ENCODE results near the gene SLC38A3.

Gene SLC38A3

DNA sequence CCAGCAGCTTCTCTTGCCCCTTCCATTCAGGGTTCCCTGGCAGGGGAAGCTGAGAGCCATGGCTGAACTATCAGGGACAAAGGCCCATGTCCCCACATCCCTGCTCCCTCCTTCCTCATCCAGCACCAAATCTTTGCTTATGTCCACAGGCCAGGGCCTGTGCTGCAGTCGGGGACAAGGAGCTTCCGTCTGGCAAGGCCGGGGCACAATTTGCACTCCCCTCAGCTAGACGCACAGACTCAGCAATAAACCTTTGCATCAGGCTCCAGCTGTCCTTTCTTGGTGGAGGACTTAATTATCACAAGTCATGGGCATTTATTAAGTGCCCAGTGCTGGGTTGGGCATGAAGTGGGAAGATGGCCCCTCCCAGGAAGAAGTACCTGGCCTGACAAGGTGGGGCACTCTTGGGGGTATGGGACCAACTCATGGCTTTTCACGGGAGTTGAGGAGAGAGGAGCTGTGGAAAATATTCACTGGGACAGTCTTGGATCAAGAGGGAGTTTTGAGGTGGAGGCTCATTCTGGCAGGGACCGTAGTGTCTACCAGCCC is 8.7 kb upstream of the SLC38A3 start:
- peaks cover 3% of the 10 kb centered on the region for H3K27me3 ChIP-seq (ENCODE audit: insufficient read depth, insufficient read length)
- H3K9ac ChIP-seq (ENCODE audit: insufficient read length, low read depth), result no peak overlapping the region
- no peaks in the 10 kb centered on the region for H3K36me3 ChIP-seq (ENCODE audit: insufficient read depth, insufficient read length, low read length)
- TF ChIP-seq SUZ12 (IDR thresholded peaks at IDR 0.05; ENCODE audit: extremely low read depth, insufficient read depth, insufficient read length) (no peak), YY1 (IDR thresholded peaks at IDR 0.05; ENCODE audit: insufficient read depth, insufficient read length) (no peak), ZNF274 (IDR thresholded peaks at IDR 0.05; ENCODE audit: low read depth, low read length) (no peak)
- H3K4me3 ChIP-seq (ENCODE audit: insufficient read length, low read depth), result no peak overlapping the region
- no peak for DNase-seq (ENCODE audit: low read depth, low spot score)
- no peaks in the 10 kb centered on the region for H3K9me3 ChIP-seq (ENCODE audit: insufficient read depth, low read length)
- H3K4me1 ChIP-seq (ENCODE audit: insufficient read depth, insufficient read length), result peaks cover 16% of the 10 kb centered on the region

DNA sequence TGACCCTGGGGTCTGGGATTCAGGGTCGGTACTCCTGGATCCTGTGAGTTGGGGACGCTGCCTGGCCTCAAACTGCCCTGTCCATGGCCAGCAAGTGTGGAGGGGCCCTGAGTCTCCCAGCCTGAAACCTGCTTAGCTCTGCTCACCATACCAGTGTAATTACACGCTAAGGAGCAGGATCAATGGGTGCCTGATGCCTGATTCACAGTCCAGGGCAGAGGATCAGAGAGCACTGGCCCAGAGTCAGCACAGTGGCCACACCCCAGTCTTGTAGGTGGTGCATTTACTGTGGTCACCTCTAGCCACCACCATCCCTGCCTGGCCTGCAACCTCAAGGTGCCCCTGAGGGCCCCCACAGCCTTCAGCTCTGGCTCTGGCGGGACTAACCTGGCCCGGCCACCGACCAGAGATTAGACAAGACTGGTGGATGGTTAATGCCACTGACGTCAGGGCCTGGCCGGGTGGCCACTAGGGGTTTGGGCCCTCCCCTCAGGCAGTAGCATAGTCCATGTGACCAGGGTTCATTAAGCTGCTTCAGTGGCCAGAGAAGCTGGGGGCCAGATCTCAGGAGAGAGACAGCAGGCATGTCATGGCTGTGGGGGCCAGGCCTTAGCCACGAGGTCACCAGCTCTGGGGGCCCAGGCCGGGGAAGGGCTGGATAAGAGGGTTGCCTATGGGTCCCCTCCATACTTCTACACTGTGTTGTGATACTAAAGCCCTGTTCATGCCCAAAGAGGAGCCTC is 3.3 kb upstream of the SLC38A3 start:
- TF ChIP-seq SUZ12 (IDR thresholded peaks at IDR 0.05; ENCODE audit: extremely low read depth, insufficient read depth, insufficient read length) (no peak), YY1 (IDR thresholded peaks at IDR 0.05; ENCODE audit: insufficient read depth, insufficient read length) (no peak), ZNF274 (IDR thresholded peaks at IDR 0.05; ENCODE audit: low read depth, low read length) (no peak)
- peaks cover 27% of the 10 kb centered on the region for H3K27me3 ChIP-seq (ENCODE audit: insufficient read depth, insufficient read length)
- H3K4me1 ChIP-seq (ENCODE audit: insufficient read depth, insufficient read length), result peaks cover 22% of the 10 kb centered on the region
- H3K9me3 ChIP-seq (ENCODE audit: insufficient read depth, low read length), result no peaks in the 10 kb centered on the region
- DNase-seq (ENCODE audit: low read depth, low spot score), result no peak
- no peaks in the 10 kb centered on the region for H3K36me3 ChIP-seq (ENCODE audit: insufficient read depth, insufficient read length, low read length)
- no peak overlapping the region for H3K4me3 ChIP-seq (ENCODE audit: insufficient read length, low read depth)
- no peak overlapping the region for H3K9ac ChIP-seq (ENCODE audit: insufficient read length, low read depth)

DNA sequence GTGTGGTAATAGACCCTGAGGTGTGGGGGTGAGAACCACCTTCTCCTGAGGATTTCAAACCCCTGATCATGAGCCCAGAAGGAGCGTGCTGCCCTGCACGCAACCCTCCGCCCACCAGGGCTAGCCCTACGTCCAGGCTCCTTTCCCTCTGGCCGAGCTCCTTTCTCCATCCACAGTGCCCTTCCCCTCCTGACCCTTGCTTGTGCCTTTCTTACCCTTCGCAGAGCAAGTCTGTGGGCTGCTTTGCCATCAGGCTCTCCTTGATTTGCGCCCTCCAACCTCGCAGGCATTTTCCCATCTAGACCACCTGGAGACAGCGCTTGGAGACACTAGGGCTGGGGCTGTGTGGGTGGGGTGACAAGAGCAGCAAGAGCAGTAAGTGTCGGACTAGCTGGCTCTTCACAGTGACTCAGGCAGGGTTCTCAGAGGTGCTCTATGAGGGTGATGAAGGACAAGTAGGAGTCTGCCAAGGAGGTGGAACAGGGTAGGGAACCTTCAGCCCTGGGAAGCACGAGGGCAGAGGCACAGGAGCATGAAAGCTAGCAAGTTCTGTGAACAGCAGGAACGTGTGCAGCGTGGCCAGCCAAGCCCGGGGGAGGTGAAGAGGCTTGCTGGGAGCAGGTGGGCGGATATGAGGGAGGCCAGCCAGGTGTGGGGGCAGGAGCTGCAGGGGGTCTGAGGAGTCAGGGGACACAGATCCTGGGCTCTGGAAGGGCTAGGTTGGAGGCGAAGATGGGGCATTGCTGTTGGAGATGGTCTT is 2.5 kb upstream of the SLC38A3 start:
- TF ChIP-seq ZNF274 (IDR thresholded peaks at IDR 0.05; ENCODE audit: low read depth, low read length), result no peak
- no peak for TF ChIP-seq YY1 (IDR thresholded peaks at IDR 0.05; ENCODE audit: insufficient read depth, insufficient read length)
- no peak for TF ChIP-seq SUZ12 (IDR thresholded peaks at IDR 0.05; ENCODE audit: extremely low read depth, insufficient read depth, insufficient read length)
- H3K27me3 ChIP-seq (ENCODE audit: insufficient read depth, insufficient read length), result peaks cover 35% of the 10 kb centered on the region
- no peak overlapping the region for H3K9ac ChIP-seq (ENCODE audit: insufficient read length, low read depth)
- H3K36me3 ChIP-seq (ENCODE audit: insufficient read depth, insufficient read length, low read length), result no peaks in the 10 kb centered on the region
- H3K4me3 ChIP-seq (ENCODE audit: insufficient read length, low read depth), result no peak overlapping the region
- no peak for DNase-seq (ENCODE audit: low read depth, low spot score)
- H3K9me3 ChIP-seq (ENCODE audit: insufficient read depth, low read length), result no peaks in the 10 kb centered on the region
- peaks cover 22% of the 10 kb centered on the region for H3K4me1 ChIP-seq (ENCODE audit: insufficient read depth, insufficient read length)

DNA sequence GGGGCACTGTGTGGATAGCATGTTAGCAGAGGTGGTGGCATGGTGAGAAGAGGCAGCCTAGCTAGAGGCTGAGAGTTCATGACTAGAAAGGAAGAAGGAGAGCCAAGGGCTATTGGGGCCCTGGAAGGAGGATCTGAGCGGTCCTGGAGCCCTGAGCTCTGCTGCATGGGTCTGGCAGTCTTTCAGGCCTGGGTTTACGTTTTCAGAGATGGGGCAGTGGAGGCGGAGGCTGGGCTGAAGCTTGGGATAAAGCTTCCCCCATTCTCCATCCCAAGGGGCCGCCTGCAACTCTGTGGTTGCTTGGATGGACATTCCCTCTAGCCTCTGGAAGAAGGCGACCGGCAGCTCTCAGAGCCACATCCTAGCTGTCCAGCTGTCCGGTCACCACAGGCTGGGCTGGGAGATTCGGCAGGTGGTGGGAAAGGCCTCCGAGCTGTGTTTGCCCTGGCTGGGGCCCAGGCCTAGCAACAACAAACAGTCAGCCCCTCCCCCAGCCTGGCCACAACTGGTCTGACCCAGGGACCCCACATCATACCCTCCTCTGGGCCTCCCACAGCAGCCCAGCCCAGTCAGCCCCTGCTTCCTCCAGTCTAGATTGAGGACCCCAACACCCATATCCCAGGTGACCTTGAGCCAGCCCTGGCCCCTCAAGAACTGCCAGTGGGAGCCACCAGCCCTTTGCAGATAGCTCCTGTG is 1.8 kb upstream of the SLC38A3 start:
- Histone ChIP-seq H3K4me1 (ENCODE audit: insufficient read depth, insufficient read length) (peaks cover 22% of the 10 kb centered on the region), H3K9me3 (ENCODE audit: insufficient read depth, low read length) (no peaks in the 10 kb centered on the region), H3K9ac (ENCODE audit: insufficient read length, low read depth) (no peak overlapping the region), H3K4me3 (ENCODE audit: insufficient read length, low read depth) (no peak overlapping the region), H3K27me3 (ENCODE audit: insufficient read depth, insufficient read length) (peaks cover 37% of the 10 kb centered on the region), H3K36me3 (ENCODE audit: insufficient read depth, insufficient read length, low read length) (no peaks in the 10 kb centered on the region)
- TF ChIP-seq SUZ12 (IDR thresholded peaks at IDR 0.05; ENCODE audit: extremely low read depth, insufficient read depth, insufficient read length), result no peak
- TF ChIP-seq YY1 (IDR thresholded peaks at IDR 0.05; ENCODE audit: insufficient read depth, insufficient read length), result no peak
- TF ChIP-seq ZNF274 (IDR thresholded peaks at IDR 0.05; ENCODE audit: low read depth, low read length), result no peak
- DNase-seq (ENCODE audit: low read depth, low spot score), result no peak

DNA sequence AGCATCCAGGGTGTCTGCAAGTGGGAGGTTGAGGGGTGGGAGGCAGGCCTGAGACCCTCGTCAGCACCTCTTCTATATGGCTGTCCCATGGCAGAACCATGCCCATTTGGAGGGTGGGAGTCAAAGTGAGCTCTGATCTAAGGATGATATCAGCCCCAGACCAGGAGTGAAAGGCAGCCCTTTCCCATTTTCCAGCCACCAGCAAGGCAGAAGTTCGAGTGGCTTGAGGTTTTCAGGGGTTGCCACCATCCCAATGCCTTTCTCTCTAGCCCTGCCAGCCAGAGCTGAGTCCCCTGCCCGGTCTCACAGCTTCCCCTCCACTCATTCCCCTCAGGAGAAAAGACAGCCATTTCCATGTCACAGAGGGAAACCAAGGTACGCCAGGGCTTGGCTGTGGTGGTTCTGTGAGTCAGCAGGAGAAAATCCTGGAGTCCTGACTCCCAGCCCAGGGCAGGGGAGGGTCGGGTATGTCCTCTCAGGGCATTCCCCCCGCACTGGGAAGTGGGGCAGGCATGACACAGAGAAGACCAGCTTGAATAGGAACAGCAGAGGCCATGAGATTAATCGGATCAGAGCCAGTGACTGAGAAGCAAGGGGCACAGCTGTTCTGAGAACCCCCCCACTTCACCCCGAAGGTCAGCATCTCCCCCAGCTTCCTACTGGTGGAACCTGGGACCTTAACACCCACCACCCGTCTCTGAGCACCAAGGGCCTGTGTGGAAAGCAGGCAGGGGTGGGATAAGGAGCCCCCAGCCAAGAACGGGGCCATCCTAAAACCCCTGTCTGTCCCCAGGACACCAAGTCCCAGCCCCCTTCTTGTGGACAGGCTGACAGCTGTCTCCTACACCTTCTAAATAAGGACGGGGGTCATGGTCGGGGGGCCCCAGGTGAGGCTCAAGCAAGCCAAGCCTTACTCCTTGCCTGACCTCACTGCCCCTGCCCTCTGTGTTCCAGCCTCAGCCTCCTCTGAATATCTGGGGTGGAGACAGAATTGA is 965 bp upstream of the SLC38A3 start:
- no peak for DNase-seq (ENCODE audit: low read depth, low spot score)
- H3K9ac ChIP-seq (ENCODE audit: insufficient read length, low read depth), result peak overlapping the region; percentile 32
- peaks cover 29% of the 10 kb centered on the region for H3K4me1 ChIP-seq (ENCODE audit: insufficient read depth, insufficient read length)
- TF ChIP-seq ZNF274 (IDR thresholded peaks at IDR 0.05; ENCODE audit: low read depth, low read length) (no peak), SUZ12 (IDR thresholded peaks at IDR 0.05; ENCODE audit: extremely low read depth, insufficient read depth, insufficient read length) (no peak), YY1 (IDR thresholded peaks at IDR 0.05; ENCODE audit: insufficient read depth, insufficient read length) (no peak)
- no peak overlapping the region for H3K4me3 ChIP-seq (ENCODE audit: insufficient read length, low read depth)
- H3K27me3 ChIP-seq (ENCODE audit: insufficient read depth, insufficient read length), result peaks cover 37% of the 10 kb centered on the region
- H3K9me3 ChIP-seq (ENCODE audit: insufficient read depth, low read length), result no peaks in the 10 kb centered on the region
- H3K36me3 ChIP-seq (ENCODE audit: insufficient read depth, insufficient read length, low read length), result no peaks in the 10 kb centered on the region

All from NT2/D1 (cell line).